Measurements from ENCODE around the gene ZMYND8. TPM values are rescaled to one million over a fixed set of nuclear protein-coding genes. Genes with fewer than 3 reads are reported as not detected.

The ZMYND8 gene
- total and polyA plus RNA-seq, 2 of the 4 experiments (the other 2 are of a cell fraction): 24.0 to 28.2 TPM

- no peak for TF ChIP-seq USF2 (IDR thresholded peaks at IDR 0.05; ENCODE audit: low read depth, low read length)
- TF ChIP-seq NFE2L2 (IDR thresholded peaks at IDR 0.05; ENCODE audit: low read depth, low read length): no peak
- TF ChIP-seq RAD21 (IDR thresholded peaks at IDR 0.05; ENCODE audit: low read length): no peak
- TF ChIP-seq SMC3 (IDR thresholded peaks at IDR 0.05; ENCODE audit: low read depth, low read length): no peak
Observed at GRCh38 chr20:47316776-47317126, 39.7 kb downstream of the ZMYND8 start (continued).

Data from IMR-90 (cell line).